GM10266 (cell line): ENCODE measurements around the gene MROH8.
"Not testable (repeated sequence)": the region's sequence is repeated elsewhere in the genome, so short reads cannot be mapped to it uniquely, and the experiment has no call there.

Source experiments
- DNase-seq: peaks from one replicate; pipeline ENCODE4 v3.0.0; 2012; ENCODE audit errors: extremely low spot score
- CTCF ChIP-seq: IDR thresholded peaks from 2 replicates; pipeline ENCODE4 v1.5.1; 2012; ENCODE audit warnings: mild to moderate bottlenecking, low read depth; ENCODE audit not compliant: control insufficient read depth, insufficient read depth; ENCODE audit errors: missing control alignments

The MROH8 gene

DNA sequence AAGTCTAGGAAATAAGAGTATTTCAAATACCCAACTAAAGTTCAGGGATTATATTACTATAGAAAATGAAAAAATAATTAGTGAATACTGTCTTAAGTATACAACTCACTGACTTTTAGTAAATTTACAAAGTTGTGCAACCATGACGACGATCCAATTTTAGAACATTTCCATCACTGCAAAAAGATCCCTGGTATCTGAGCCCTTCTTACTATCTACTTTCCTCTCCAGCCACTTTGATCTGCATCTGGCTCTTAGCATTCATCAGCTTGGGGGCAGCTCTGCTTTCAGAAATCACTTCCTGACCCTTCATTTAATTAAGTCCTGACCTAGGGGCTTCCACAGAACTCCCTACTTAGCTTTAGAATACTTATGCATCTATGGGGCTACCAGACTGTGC lies 45.4 kb downstream of the MROH8 start:
- TF ChIP-seq CTCF: no peak
- no peak for DNase-seq

DNA sequence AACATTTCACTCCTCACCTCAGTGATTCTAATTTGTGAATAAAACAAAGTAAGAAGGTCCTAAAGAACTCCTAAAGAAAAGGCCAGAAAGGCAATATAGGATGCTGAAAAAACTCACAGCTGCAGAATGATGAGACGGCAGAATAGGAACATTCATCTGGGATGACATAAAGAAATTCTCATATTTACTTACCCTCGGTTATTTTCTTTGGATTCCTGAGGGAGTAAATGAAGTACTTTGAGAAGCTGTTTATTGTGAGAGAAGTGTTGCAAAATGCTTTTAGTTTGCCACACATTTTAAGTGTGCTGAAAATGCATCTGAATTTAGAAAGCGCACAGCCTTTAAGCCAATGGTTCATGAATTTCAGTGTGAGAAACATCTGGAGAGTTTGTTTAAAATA lies 47.9 kb downstream of the MROH8 start:
- DNase-seq: no peak
- TF ChIP-seq CTCF: no peak

- no peak for TF ChIP-seq CTCF
- DNase-seq: no peak
Measured at GRCh38 chr20:37128803-37129202, 50.5 kb downstream of the MROH8 start.

GRCh38 chr20:37126290-37126689 lies 53.1 kb downstream of the MROH8 start:
- DNase-seq: not testable (repeated sequence)

DNA sequence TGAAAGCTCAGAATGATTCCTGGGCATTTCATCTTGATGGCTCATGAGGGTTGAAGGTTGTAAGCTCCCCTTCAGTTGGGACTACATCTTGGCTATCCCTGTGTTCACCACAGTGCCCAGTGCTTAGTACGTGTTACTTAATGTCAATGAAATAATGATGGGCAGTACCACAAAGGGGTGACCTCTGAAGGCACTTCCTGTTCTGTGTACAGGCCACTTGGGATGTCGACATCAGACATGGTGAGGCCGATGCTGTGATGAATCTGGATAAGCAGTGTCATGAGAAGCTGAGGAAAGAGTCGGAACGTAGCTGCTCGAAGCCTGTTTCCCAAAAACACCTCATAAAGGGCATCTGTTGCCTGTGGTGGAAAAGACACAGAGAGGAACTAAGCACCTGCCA lies 55.9 kb downstream of the MROH8 start:
- no peak for DNase-seq

DNA sequence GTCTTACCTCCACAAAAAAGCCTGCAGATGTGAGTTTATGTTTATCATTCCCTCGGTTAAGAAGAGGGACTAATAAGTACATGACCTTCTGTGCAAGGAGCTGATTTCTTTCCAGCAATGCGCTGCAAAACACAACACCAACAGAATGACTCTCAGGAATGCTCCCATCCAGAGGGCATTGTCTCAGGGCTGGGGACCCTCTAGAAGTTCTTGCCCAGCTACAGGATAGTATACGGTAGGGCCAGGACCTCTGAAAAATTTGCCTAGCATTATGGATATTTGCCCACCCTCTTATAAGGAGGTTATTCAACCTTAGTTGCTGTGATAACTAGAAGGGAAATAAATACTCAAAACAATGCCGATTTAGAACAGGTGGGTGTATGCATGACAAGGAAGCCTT lies 58.9 kb downstream of the MROH8 start:
- DNase-seq: no peak
- no peak for TF ChIP-seq CTCF

More for the DNA sequence above, 55.9 kb downstream of the MROH8 start:
- no peak for TF ChIP-seq CTCF

- no peak for TF ChIP-seq CTCF
- DNase-seq: no peak
Measured at GRCh38 chr20:37119356-37120036, 59.9 kb downstream of the MROH8 start.

DNA sequence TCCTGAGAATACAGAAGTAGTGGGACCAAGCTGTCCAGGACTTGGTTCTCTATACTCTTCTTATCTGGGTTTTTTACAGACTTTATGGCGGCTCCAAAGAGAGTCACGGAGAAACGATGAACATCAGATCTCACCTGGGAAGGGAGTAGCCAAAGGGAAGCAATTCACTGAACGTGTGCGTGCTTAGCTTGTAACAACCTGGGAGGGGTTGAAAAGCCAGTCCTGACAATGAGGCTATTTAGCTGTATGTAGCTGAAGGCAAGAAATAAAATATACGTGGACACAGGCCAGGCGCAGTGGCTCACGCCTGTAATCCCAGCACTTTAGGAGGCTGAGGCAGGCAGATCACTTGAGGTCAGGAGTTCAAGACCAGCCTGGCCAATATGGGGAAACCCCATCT lies 65.3 kb downstream of the MROH8 start:
- no peak for TF ChIP-seq CTCF
- no peak for DNase-seq
